Vagina (tissue), 2 donors: ENCODE results near the gene ROR2.

Experiments
- CTCF ChIP-seq, 3 experiments: fragments of 450-650 bp in 2 of 3; fragments of 200-600 bp in 1 of 3; sonication (generic) in 1 of 3; IDR thresholded peaks; one replicate each; pipeline ENCODE4 v1.5.1; 2017 to 2019; ENCODE audit warnings: antibody characterized with exemption in 3 of 3, mild to moderate bottlenecking in 2 of 3, moderate library complexity in 2 of 3
- POLR2A ChIP-seq, 2 donors: fragments of 450-650 bp; IDR thresholded peaks; one replicate each; pipeline ENCODE4 v1.6.1; 2017; ENCODE audit warnings: antibody characterized with exemption in 2 of 2, mild to moderate bottlenecking in 2 of 2, moderate library complexity in 2 of 2
- POLR2AphosphoS5 ChIP-seq, 2 donors: sonication (generic); formaldehyde crosslinking; IDR thresholded peaks; one replicate each; pipeline ENCODE4 v1.9.0; 2017; ENCODE audit warnings: antibody characterized with exemption in 2 of 2, mild to moderate bottlenecking in 2 of 2, low read depth in 1 of 2; ENCODE audit not compliant: insufficient read depth in 1 of 2

GRCh38 chr9:91914404-91914803 lies 35.6 kb downstream of the ROR2 start:
- TF ChIP-seq CTCF (IDR thresholded peaks at IDR 0.05) = no peak
- no peak for TF ChIP-seq POLR2A (IDR thresholded peaks at IDR 0.05)
- TF ChIP-seq POLR2AphosphoS5 (IDR thresholded peaks at IDR 0.05; ENCODE audit: insufficient read depth in 1 of 2, low read depth in 1 of 2) = no peak
